Activated CD4-positive, alpha-beta T cell treated with anti-CD3 and anti-CD28 coated beads, Interleukin-2, amount 10 ng/mL, durations not matched to agents 7 days and 5 days (primary cell): ENCODE results near the gene RGS17. TPM values are rescaled to one million over a fixed set of nuclear protein-coding genes. Genes with fewer than 3 reads are reported as not detected.

Experiments
- CTCF ChIA-PET: fragments of 350-600 bp; sonication (Branson Sonifier 250); formaldehyde crosslinking; loops from one replicate; lab custom pipeline; 2021; ENCODE audit warnings: antibody characterized with exemption; lab: Charles Lee
- POLR2A ChIA-PET: fragments of 350-600 bp; sonication (Branson Sonifier 250); formaldehyde crosslinking; loops from one replicate; lab custom pipeline; 2021; ENCODE audit warnings: antibody characterized with exemption; lab: Charles Lee
- DNase-seq: peaks from one replicate; pipeline ENCODE4 v3.0.0-alpha.2; 2020
- H3K27ac Mint-ChIP-seq: one replicate; pipeline ENCODE4 v1.8.0; 2021; ENCODE audit warnings: mild to moderate bottlenecking, moderate library complexity, mixed read lengths
- H3K27me3 Mint-ChIP-seq: one replicate; pipeline ENCODE4 v1.8.0; 2021; ENCODE audit warnings: mixed read lengths
- H3K36me3 Mint-ChIP-seq: one replicate; pipeline ENCODE4 v1.8.0; 2021; ENCODE audit warnings: low read depth, mixed read lengths
- H3K4me1 Mint-ChIP-seq: one replicate; pipeline ENCODE4 v1.8.0; 2021; ENCODE audit warnings: mixed read lengths
- H3K4me3 Mint-ChIP-seq: one replicate; pipeline ENCODE4 v1.8.0; 2021; ENCODE audit warnings: mild to moderate bottlenecking, moderate library complexity, mixed read lengths
- H3K9me3 Mint-ChIP-seq: one replicate; pipeline ENCODE4 v1.8.0; 2021; ENCODE audit warnings: mixed read lengths
- total RNA-seq, 2 experiments: library from RNA; stranded (reverse); gene quantifications; one replicate each; pipeline ENCODE4 v1.2.3, GENCODE V29; 2021

The RGS17 gene
- total RNA-seq, 2 experiments from 2014 or later = not detected

GRCh38 chr6:153087436-153087835 is 43.6 kb downstream of the RGS17 start:
- H3K4me3 Mint-ChIP-seq = no peak overlapping the region
- no peak overlapping the region for H3K27ac Mint-ChIP-seq
- no peaks in the 10 kb centered on the region for H3K9me3 Mint-ChIP-seq
- H3K27me3 Mint-ChIP-seq = peaks cover 3% of the 10 kb centered on the region
- no peaks in the 10 kb centered on the region for H3K36me3 Mint-ChIP-seq
- no peak for DNase-seq
- CTCF ChIA-PET = no interaction called here
- no peaks in the 10 kb centered on the region for H3K4me1 Mint-ChIP-seq
- POLR2A ChIA-PET = no interaction called here

GRCh38 chr6:153086225-153086990 is 44.7 kb downstream of the RGS17 start:
- H3K27me3 Mint-ChIP-seq = peaks cover 3% of the 10 kb centered on the region
- DNase-seq = no peak
- H3K27ac Mint-ChIP-seq = no peak overlapping the region
- H3K36me3 Mint-ChIP-seq = no peaks in the 10 kb centered on the region
- no peaks in the 10 kb centered on the region for H3K4me1 Mint-ChIP-seq
- CTCF ChIA-PET = no interaction called here
- no peak overlapping the region for H3K4me3 Mint-ChIP-seq
- POLR2A ChIA-PET = no interaction called here
- H3K9me3 Mint-ChIP-seq = no peaks in the 10 kb centered on the region

- Mint-ChIP-seq H3K4me3 (no peak overlapping the region), H3K36me3 (no peaks in the 10 kb centered on the region), H3K27ac (no peak overlapping the region), H3K27me3 (peaks cover 3% of the 10 kb centered on the region), H3K9me3 (no peaks in the 10 kb centered on the region), H3K4me1 (no peaks in the 10 kb centered on the region)
- ChIA-PET POLR2A (no interaction called here), CTCF (no interaction called here)
- DNase-seq = no peak
Observed at GRCh38 chr6:153085239-153085638, 45.8 kb downstream of the RGS17 start.

- ChIA-PET POLR2A (no interaction called here), CTCF (no interaction called here)
- Mint-ChIP-seq H3K27ac (no peak overlapping the region), H3K36me3 (no peaks in the 10 kb centered on the region), H3K9me3 (no peaks in the 10 kb centered on the region), H3K4me1 (no peaks in the 10 kb centered on the region), H3K27me3 (peaks cover 3% of the 10 kb centered on the region), H3K4me3 (no peak overlapping the region)
- DNase-seq = no peak
Observed at GRCh38 chr6:153084393-153084792, 46.7 kb downstream of the RGS17 start.

- Mint-ChIP-seq H3K9me3 (no peaks in the 10 kb centered on the region), H3K4me1 (no peaks in the 10 kb centered on the region), H3K27me3 (peaks cover 3% of the 10 kb centered on the region), H3K36me3 (no peaks in the 10 kb centered on the region), H3K4me3 (no peak overlapping the region), H3K27ac (no peak overlapping the region)
- no peak for DNase-seq
- ChIA-PET CTCF (no interaction called here), POLR2A (no interaction called here)
Observed at GRCh38 chr6:153083869-153084268, 47.2 kb downstream of the RGS17 start.

GRCh38 chr6:153081914-153082313 is 49.2 kb downstream of the RGS17 start:
- H3K4me3 Mint-ChIP-seq = no peak overlapping the region
- ChIA-PET CTCF (no interaction called here), POLR2A (no interaction called here)
- H3K27me3 Mint-ChIP-seq = peaks cover 5% of the 10 kb centered on the region
- H3K27ac Mint-ChIP-seq = no peak overlapping the region
- DNase-seq = no peak
- H3K4me1 Mint-ChIP-seq = no peaks in the 10 kb centered on the region
- H3K36me3 Mint-ChIP-seq = no peaks in the 10 kb centered on the region
- H3K9me3 Mint-ChIP-seq = no peaks in the 10 kb centered on the region

- Mint-ChIP-seq H3K27ac (no peak overlapping the region), H3K4me1 (no peaks in the 10 kb centered on the region), H3K36me3 (no peaks in the 10 kb centered on the region), H3K27me3 (peaks cover 6% of the 10 kb centered on the region), H3K9me3 (no peaks in the 10 kb centered on the region), H3K4me3 (no peak overlapping the region)
- ChIA-PET CTCF (no interaction called here), POLR2A (no interaction called here)
- no peak for DNase-seq
Observed at GRCh38 chr6:153076431-153076830, 54.7 kb downstream of the RGS17 start.

- Mint-ChIP-seq H3K4me3 (no peak overlapping the region), H3K4me1 (no peaks in the 10 kb centered on the region), H3K9me3 (no peaks in the 10 kb centered on the region), H3K36me3 (no peaks in the 10 kb centered on the region), H3K27me3 (peaks cover 6% of the 10 kb centered on the region), H3K27ac (no peak overlapping the region)
- no peak for DNase-seq
- ChIA-PET CTCF (no interaction called here), POLR2A (no interaction called here)
Observed at GRCh38 chr6:153074761-153075160, 56.3 kb downstream of the RGS17 start.

GRCh38 chr6:153073841-153074240 is 57.2 kb downstream of the RGS17 start:
- ChIA-PET POLR2A (no interaction called here), CTCF (no interaction called here)
- Mint-ChIP-seq H3K36me3 (no peaks in the 10 kb centered on the region), H3K27ac (no peak overlapping the region), H3K4me1 (no peaks in the 10 kb centered on the region), H3K27me3 (peaks cover 6% of the 10 kb centered on the region), H3K4me3 (no peak overlapping the region), H3K9me3 (no peaks in the 10 kb centered on the region)
- DNase-seq = no peak

GRCh38 chr6:153070756-153071155 is 60.3 kb downstream of the RGS17 start:
- no peak overlapping the region for H3K27ac Mint-ChIP-seq
- no peaks in the 10 kb centered on the region for H3K9me3 Mint-ChIP-seq
- ChIA-PET POLR2A (no interaction called here), CTCF (no interaction called here)
- H3K4me3 Mint-ChIP-seq = no peak overlapping the region
- no peaks in the 10 kb centered on the region for H3K36me3 Mint-ChIP-seq
- no peak for DNase-seq
- no peaks in the 10 kb centered on the region for H3K4me1 Mint-ChIP-seq
- peaks cover 6% of the 10 kb centered on the region for H3K27me3 Mint-ChIP-seq

GRCh38 chr6:153069897-153070296 is 61.2 kb downstream of the RGS17 start:
- ChIA-PET POLR2A (no interaction called here), CTCF (no interaction called here)
- peaks cover 2% of the 10 kb centered on the region for H3K27me3 Mint-ChIP-seq
- no peak overlapping the region for H3K27ac Mint-ChIP-seq
- no peak overlapping the region for H3K4me3 Mint-ChIP-seq
- no peaks in the 10 kb centered on the region for H3K36me3 Mint-ChIP-seq
- no peaks in the 10 kb centered on the region for H3K9me3 Mint-ChIP-seq
- H3K4me1 Mint-ChIP-seq = no peaks in the 10 kb centered on the region
- no peak for DNase-seq

- POLR2A ChIA-PET = no interaction called here
- no peak overlapping the region for H3K27ac Mint-ChIP-seq
- no peak for DNase-seq
- H3K9me3 Mint-ChIP-seq = no peaks in the 10 kb centered on the region
- no peak overlapping the region for H3K4me3 Mint-ChIP-seq
- peaks cover 2% of the 10 kb centered on the region for H3K27me3 Mint-ChIP-seq
- CTCF ChIA-PET = no interaction called here
- no peaks in the 10 kb centered on the region for H3K4me1 Mint-ChIP-seq
- no peaks in the 10 kb centered on the region for H3K36me3 Mint-ChIP-seq
Observed at GRCh38 chr6:153065222-153065621, 65.9 kb downstream of the RGS17 start.

GRCh38 chr6:153063936-153064335 is 67.1 kb downstream of the RGS17 start:
- CTCF ChIA-PET = no interaction called here
- H3K27me3 Mint-ChIP-seq = peaks cover 2% of the 10 kb centered on the region

GRCh38 chr6:153062516-153062915 is 68.6 kb downstream of the RGS17 start:
- Mint-ChIP-seq H3K9me3 (no peaks in the 10 kb centered on the region), H3K4me1 (no peaks in the 10 kb centered on the region), H3K27ac (no peak overlapping the region), H3K27me3 (no peaks in the 10 kb centered on the region), H3K36me3 (no peaks in the 10 kb centered on the region), H3K4me3 (no peak overlapping the region)
- ChIA-PET POLR2A (no interaction called here), CTCF (no interaction called here)
- no peak for DNase-seq

More at GRCh38 chr6:153063936-153064335, 67.1 kb downstream of the RGS17 start:
- no peak for DNase-seq
- POLR2A ChIA-PET = no interaction called here
- Mint-ChIP-seq H3K4me1 (no peaks in the 10 kb centered on the region), H3K36me3 (no peaks in the 10 kb centered on the region), H3K9me3 (no peaks in the 10 kb centered on the region), H3K27ac (no peak overlapping the region), H3K4me3 (no peak overlapping the region)
